H1 (cell line): Measurements from ENCODE around the gene THADA. TPM values are rescaled to one million over a fixed set of nuclear protein-coding genes. Genes with fewer than 3 reads are reported as not detected.

ENCODE experiments used
- CTCF ChIA-PET: fragments of 300-600 bp; sonication (Branson Sonifier 250); formaldehyde crosslinking; loops from one replicate; lab custom pipeline; 2021; ENCODE audit not compliant: partially characterized antibody; lab: Charles Lee
- POLR2A ChIA-PET: fragments of 300-600 bp; sonication (Branson Sonifier 250); formaldehyde crosslinking; loops from one replicate; lab custom pipeline; 2021; ENCODE audit warnings: inconsistent platforms; ENCODE audit not compliant: partially characterized antibody; lab: Charles Lee
- DNase-seq, 2 experiments: peaks; one replicate each; pipeline versions ENCODE4 v3.0.0 to v3.0.0-alpha.2; 2010 to 2022; ENCODE audit warnings: low spot score in 2 of 2, low read depth in 1 of 2, mixed read lengths in 1 of 2
- FAIRE-seq: peaks from 2 replicates; lab custom pipeline; 2011; peaks lifted over from hg19 to GRCh38; lab: Jason Lieb, UNC
- H2AFZ ChIP-seq: 2 replicates; pipeline ENCODE4 v1.8.1; 2012; ENCODE audit warnings: low read length, inconsistent platforms
- H2AK5ac ChIP-seq: 2 replicates; pipeline ENCODE4 v1.6.1; 2013; ENCODE audit warnings: low read depth, low read length
- H2BK120ac ChIP-seq: replicated peaks from 2 replicates; pipeline ENCODE3; 2013; ENCODE audit warnings: low read depth, low read length, inconsistent platforms
- H2BK12ac ChIP-seq: 2 replicates; pipeline ENCODE4 v1.6.1; 2013; ENCODE audit warnings: low read depth, low read length
- H2BK15ac ChIP-seq: 2 replicates; pipeline ENCODE4 v1.6.1; 2013; ENCODE audit warnings: low read length
- H2BK20ac ChIP-seq: 2 replicates; pipeline ENCODE4 v1.6.1; 2013; ENCODE audit warnings: low read length
- H2BK5ac ChIP-seq: 2 replicates; pipeline ENCODE4 v1.6.1; 2013; ENCODE audit warnings: low read depth, low read length
- H3K14ac ChIP-seq: 2 replicates; pipeline ENCODE4 v1.6.1; 2013; ENCODE audit warnings: inconsistent platforms; ENCODE audit not compliant: insufficient read length
- H3K18ac ChIP-seq: 2 replicates; pipeline ENCODE4 v1.6.1; 2013; ENCODE audit warnings: low read length; ENCODE audit errors: extremely low read depth
- H3K23ac ChIP-seq: 2 replicates; pipeline ENCODE4 v1.6.1; 2013; ENCODE audit warnings: inconsistent platforms; ENCODE audit not compliant: insufficient read length
- H3K23me2 ChIP-seq: 2 replicates; pipeline ENCODE4 v1.6.1; 2013; ENCODE audit warnings: low read depth, low read length
- H3K27ac ChIP-seq: 2 replicates; pipeline ENCODE4 v1.6.1; 2011; ENCODE audit warnings: low read depth, low read length, inconsistent platforms
- H3K27me3 ChIP-seq, 4 experiments: replicated peaks in 1 of 4; 1 replicate in 1 of 4; 2 replicates in 3 of 4; pipeline versions ENCODE4 v1.6.1 to v1.8.1; 2011 to 2013; ENCODE audit warnings: low read length in 3 of 4, mild to moderate bottlenecking in 3 of 4, inconsistent platforms in 2 of 4, mixed read lengths in 2 of 4, moderate library complexity in 1 of 4; ENCODE audit not compliant: control insufficient read depth in 3 of 4, insufficient read depth in 3 of 4; ENCODE audit errors: extremely low read depth in 1 of 4
- H3K36me3 ChIP-seq, 4 experiments: 2 replicates each; pipeline versions ENCODE4 v1.6.1 to v1.8.1; 2011 to 2013; ENCODE audit warnings: mild to moderate bottlenecking in 4 of 4, low read length in 3 of 4, moderate library complexity in 2 of 4, control low read depth in 1 of 4, inconsistent platforms in 1 of 4; ENCODE audit not compliant: insufficient read depth in 4 of 4, control insufficient read depth in 2 of 4
- H3K4ac ChIP-seq: replicated peaks from 2 replicates; pipeline ENCODE3; 2013; ENCODE audit warnings: low read length, low read depth, mixed read lengths, inconsistent platforms; ENCODE audit not compliant: insufficient read length
- H3K4me1 ChIP-seq, 4 experiments: replicated peaks in 1 of 4; 1 replicate in 1 of 4; 2 replicates in 3 of 4; pipeline versions ENCODE4 v1.6.1 to v1.8.1; 2011 to 2013; ENCODE audit warnings: low read length in 3 of 4, inconsistent platforms in 2 of 4, mixed read lengths in 1 of 4; ENCODE audit not compliant: insufficient read depth in 4 of 4, control insufficient read depth in 3 of 4
- H3K4me2 ChIP-seq, 2 experiments: 2 replicates each; pipeline versions ENCODE4 v1.6.1 to v1.8.1; 2011 to 2013; ENCODE audit warnings: low read depth in 2 of 2, low read length in 2 of 2, control low read depth in 1 of 2, inconsistent platforms in 1 of 2, mild to moderate bottlenecking in 1 of 2; ENCODE audit not compliant: insufficient read depth in 1 of 2
- H3K4me3 ChIP-seq, 4 experiments: fragments of 200-600, 300-600 bp in 1 of 4; sonication (generic), shearing (Covaris generic), sonication (Bioruptor Twin) in 1 of 4; 2 replicates each; pipeline versions ENCODE4 v1.5.1 to v1.8.1; 2011 to 2016; ENCODE audit warnings: low read length in 4 of 4, low read depth in 3 of 4, control low read depth in 2 of 4, inconsistent platforms in 2 of 4, mild to moderate bottlenecking in 2 of 4, mixed read lengths in 1 of 4, moderate library complexity in 1 of 4; ENCODE audit not compliant: insufficient read depth in 2 of 4; ENCODE audit errors: extremely low read depth in 1 of 4
- H3K56ac ChIP-seq: replicated peaks from 2 replicates; pipeline ENCODE3; 2013; ENCODE audit warnings: low read depth, mild to moderate bottlenecking, mixed read lengths, low read length, inconsistent platforms; ENCODE audit not compliant: insufficient read length
- H3K79me1 ChIP-seq: 2 replicates; pipeline ENCODE4 v1.6.1; 2013; ENCODE audit warnings: low read depth, low read length, control low read depth
- H3K79me2 ChIP-seq, 2 experiments: 2 replicates each; pipeline versions ENCODE4 v1.6.1 to v1.8.1; 2012 to 2013; ENCODE audit warnings: low read length in 2 of 2, mild to moderate bottlenecking in 2 of 2, inconsistent platforms in 1 of 2; ENCODE audit not compliant: insufficient read depth in 2 of 2, control insufficient read depth in 1 of 2
- H3K9ac ChIP-seq, 4 experiments: replicated peaks in 1 of 4; 1 replicate in 1 of 4; 2 replicates in 3 of 4; pipeline versions ENCODE4 v1.6.1 to v1.8.1; 2011 to 2013; ENCODE audit warnings: low read depth in 3 of 4, low read length in 3 of 4, control low read depth in 2 of 4, mild to moderate bottlenecking in 2 of 4, moderate library complexity in 2 of 4, inconsistent platforms in 1 of 4; ENCODE audit errors: extremely low read depth in 1 of 4
- H3K9me3 ChIP-seq, 2 experiments: 2 replicates each; pipeline versions ENCODE4 v1.6.1 to v1.8.1; 2012 to 2013; ENCODE audit warnings: mild to moderate bottlenecking in 2 of 2, moderate library complexity in 2 of 2, control low read depth in 1 of 2, inconsistent platforms in 1 of 2, low read depth in 1 of 2, low read length in 1 of 2, mixed read lengths in 1 of 2; ENCODE audit not compliant: insufficient read depth in 2 of 2
- H4K20me1 ChIP-seq, 2 experiments: replicated peaks in 1 of 2; 2 replicates each; pipeline versions ENCODE3 to v1.8.1; 2011 to 2013; ENCODE audit warnings: inconsistent platforms in 2 of 2, low read length in 2 of 2, mild to moderate bottlenecking in 1 of 2; ENCODE audit not compliant: insufficient read depth in 2 of 2, control insufficient read depth in 1 of 2
- H4K5ac ChIP-seq: 2 replicates; pipeline ENCODE4 v1.6.1; 2013; ENCODE audit warnings: low read length, low read depth, mixed read lengths, inconsistent platforms; ENCODE audit not compliant: insufficient read length
- H4K8ac ChIP-seq: 2 replicates; pipeline ENCODE4 v1.8.0; 2013; ENCODE audit warnings: mild to moderate bottlenecking, moderate library complexity, low read length, inconsistent platforms; ENCODE audit not compliant: insufficient read depth; ENCODE audit errors: extremely low read depth
- H4K91ac ChIP-seq: replicated peaks from 2 replicates; pipeline ENCODE3; 2013; ENCODE audit warnings: low read length, mixed read lengths, inconsistent platforms; ENCODE audit not compliant: insufficient read length
- CBX8 ChIP-seq: fragments of 300-800, 300-1000 bp; sonication (generic); IDR thresholded peaks from 2 replicates; pipeline ENCODE4 v1.7.1; 2016; ENCODE audit warnings: low read depth, low read length, borderline replicate concordance
- MAFK ChIP-seq: IDR thresholded peaks from 2 replicates; pipeline ENCODE4 v1.6.1; 2012; ENCODE audit warnings: low read depth, mild to moderate bottlenecking, improper control_type of control experiment, low read length
- NRF1 ChIP-seq: IDR thresholded peaks from 2 replicates; pipeline ENCODE4 v1.6.1; 2011; ENCODE audit warnings: mild to moderate bottlenecking, low read depth, low read length, improper control_type of control experiment
- POLR2A ChIP-seq, 2 experiments: IDR thresholded peaks; 1 replicate in 1 of 2; 2 replicates in 1 of 2; pipeline ENCODE4 v1.6.1; 2011; ENCODE audit warnings: low read depth in 2 of 2, low read length in 2 of 2, mild to moderate bottlenecking in 2 of 2; ENCODE audit errors: control extremely low read depth in 1 of 2
- SIX5 ChIP-seq: IDR thresholded peaks from 2 replicates; pipeline ENCODE4 v1.6.1; 2011; ENCODE audit warnings: mild to moderate bottlenecking, low read depth, low read length
- SP1 ChIP-seq: IDR thresholded peaks from 2 replicates; pipeline ENCODE4 v1.6.1; 2011; ENCODE audit warnings: low read depth, low read length
- SP2 ChIP-seq: IDR thresholded peaks from 2 replicates; pipeline ENCODE4 v1.6.1; 2012; ENCODE audit warnings: mild to moderate bottlenecking, low read length, inconsistent platforms
- SP4 ChIP-seq: IDR thresholded peaks from 2 replicates; pipeline ENCODE4 v1.6.1; 2012; ENCODE audit warnings: low read length, inconsistent platforms
- TAF1 ChIP-seq: IDR thresholded peaks from 2 replicates; pipeline ENCODE4 v1.6.1; 2011; ENCODE audit warnings: mild to moderate bottlenecking, low read depth, low read length
- TBP ChIP-seq: IDR thresholded peaks from 2 replicates; pipeline ENCODE4 v1.6.1; 2011; ENCODE audit warnings: low read depth, low read length, improper control_type of control experiment
- ZNF274 ChIP-seq: IDR thresholded peaks from 2 replicates; pipeline ENCODE4 v1.7.0; 2012; ENCODE audit warnings: low read length, borderline replicate concordance; ENCODE audit errors: extremely low read depth
- WGBS, 2 experiments: shearing (Covaris generic) in 1 of 2; methylation state at CpG; one replicate each; pipeline versions ENCODE4 v1.1.6 to v1.1.7; 2013 to 2015; ENCODE audit warnings: low lambda C conversion rate in 2 of 2, mixed read lengths in 2 of 2, inconsistent platforms in 1 of 2, low coverage in 1 of 2, missing lambda C conversion rate in 1 of 2; ENCODE audit not compliant: insufficient replicate concordance in 2 of 2, insufficient coverage in 1 of 2, insufficient read length in 1 of 2; ENCODE audit errors: extremely low coverage in 1 of 2, missing lambda C conversion rate in 1 of 2; 5-methylcytosine and 5-hydroxymethylcytosine counted together
- polyA plus RNA-seq, 7 experiments: library from polyadenylated mRNA; depleted of rRNA in 3 of 7; stranded (reverse) in 5 of 7; unstranded in 2 of 7; fragments of >200 nt in 5 of 7; fragments of 200-250 nt in 2 of 7; gene quantifications; 1 replicate in 5 of 7; 2 replicates in 1 of 7; 4 replicates in 1 of 7; pipeline versions ENCODE4 v1.2.1 to v1.2.3, GENCODE V29; 2011 to 2013; ENCODE audit warnings: missing spikeins in 2 of 7, mixed read lengths in 2 of 7
- total RNA-seq: library from RNA; stranded (reverse); fragmentation: NEBNext Ultra II Directional; extraction: Animal tissue kit (Norgen Biotek cat#: 25700); gene quantifications from 2 replicates; pipeline ENCODE4 v1.2.1, GENCODE V29; 2021

The THADA gene
- total and polyA plus RNA-seq, 2 of the 8 experiments (the other 6 are each of a cell fraction or from before 2014, with no cell fraction given) = 22.4 to 26.8 TPM

GRCh38 chr2:43612944-43613343 is 17.1 kb upstream of the THADA start:
- Histone ChIP-seq H4K8ac (no peak overlapping the region), H3K18ac (no peak overlapping the region), H2BK15ac (no peak overlapping the region), H3K79me1 (no peaks in the 10 kb centered on the region), H2BK12ac (no peak overlapping the region), H3K56ac (no peak overlapping the region), H3K4me1 (peaks cover 0 to 3% (median 0%) of the 10 kb centered on the region in 4 experiments; a peak in 1 of 7 replicates), H4K91ac (no peak overlapping the region), H2AK5ac (no peak overlapping the region), H2AFZ (peak overlapping the region; percentile 30; the same call in 1 of the 2 replicates), H3K23me2 (no peaks in the 10 kb centered on the region), H4K5ac (no peak overlapping the region), H3K79me2 (no peaks in the 10 kb centered on the region), H3K4ac (no peak overlapping the region), H3K4me3 (no peak overlapping the region), H3K9me3 (no peaks in the 10 kb centered on the region), H3K27ac (no peak overlapping the region), H3K27me3 (no peaks in the 10 kb centered on the region), H3K23ac (no peak overlapping the region), H3K14ac (no peak overlapping the region), H3K36me3 (no peaks in the 10 kb centered on the region), H4K20me1 (no peaks in the 10 kb centered on the region), H2BK5ac (no peak overlapping the region), H3K9ac (no peak overlapping the region), H3K4me2 (no peak overlapping the region), H2BK20ac (no peak overlapping the region), H2BK120ac (no peak overlapping the region)
- ChIA-PET CTCF (interaction anchor here (0.9 to 5.6 kb wide), 11 partner anchors 10 to 265 kb away, joined by 3 to 46 read pairs (median 4); partner anchors contain the start of genes PLEKHH2 and THADA), POLR2A (no interaction called here)
- TF ChIP-seq SIX5 = no peak
- TF ChIP-seq CBX8 = no peak
- no peak for TF ChIP-seq ZNF274
- TF ChIP-seq MAFK = no peak
- no peak for TF ChIP-seq TAF1
- no peak for TF ChIP-seq SP1
- TF ChIP-seq POLR2A (IDR thresholded peaks at IDR 0.05; ENCODE audit: control extremely low read depth in 1 of 2, low read depth in 2 of 2, low read length in 2 of 2) = no peak
- no peak for TF ChIP-seq SP4
- no peak for TF ChIP-seq TBP
- no peak for TF ChIP-seq NRF1
- TF ChIP-seq SP2 = no peak
- WGBS, 2 experiments = 85% methylated on average over 7 of the region's 7 CpGs; no CpG with 5 or more reads in 1 of the 2 experiments
- FAIRE-seq (no peak), DNase-seq (no peak)
